22Rv1 (cell line): ENCODE measurements around the gene UBE2O.

Source experiments
- ZFX ChIP-seq: fragments of 450-650 bp; IDR thresholded peaks from 2 replicates; pipeline ENCODE4 v1.6.1; 2017; ENCODE audit warnings: antibody characterized with exemption, borderline replicate concordance
- TF ChIP-seq, protein P1 (sequence below): fragments of 450-650 bp; IDR thresholded peaks from 2 replicates; pipeline ENCODE4 v1.5.1; 2017; ENCODE audit warnings: mild to moderate bottlenecking

GRCh38 chr17:76437467-76438402 is 15.2 kb downstream of the UBE2O start:
- TF ChIP-seq, protein P1, sequence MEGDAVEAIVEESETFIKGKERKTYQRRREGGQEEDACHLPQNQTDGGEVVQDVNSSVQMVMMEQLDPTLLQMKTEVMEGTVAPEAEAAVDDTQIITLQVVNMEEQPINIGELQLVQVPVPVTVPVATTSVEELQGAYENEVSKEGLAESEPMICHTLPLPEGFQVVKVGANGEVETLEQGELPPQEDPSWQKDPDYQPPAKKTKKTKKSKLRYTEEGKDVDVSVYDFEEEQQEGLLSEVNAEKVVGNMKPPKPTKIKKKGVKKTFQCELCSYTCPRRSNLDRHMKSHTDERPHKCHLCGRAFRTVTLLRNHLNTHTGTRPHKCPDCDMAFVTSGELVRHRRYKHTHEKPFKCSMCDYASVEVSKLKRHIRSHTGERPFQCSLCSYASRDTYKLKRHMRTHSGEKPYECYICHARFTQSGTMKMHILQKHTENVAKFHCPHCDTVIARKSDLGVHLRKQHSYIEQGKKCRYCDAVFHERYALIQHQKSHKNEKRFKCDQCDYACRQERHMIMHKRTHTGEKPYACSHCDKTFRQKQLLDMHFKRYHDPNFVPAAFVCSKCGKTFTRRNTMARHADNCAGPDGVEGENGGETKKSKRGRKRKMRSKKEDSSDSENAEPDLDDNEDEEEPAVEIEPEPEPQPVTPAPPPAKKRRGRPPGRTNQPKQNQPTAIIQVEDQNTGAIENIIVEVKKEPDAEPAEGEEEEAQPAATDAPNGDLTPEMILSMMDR: no peak
- TF ChIP-seq ZFX: no peak
